Inferior parietal cortex (tissue), 1 donor: ENCODE results near the gene ABHD8.

ENCODE experiments used
- DNase-seq: peaks from one replicate; pipeline ENCODE4 v3.0.0-alpha.2; 2016; ENCODE audit errors: extremely low spot score

Gene ABHD8

GRCh38 chr19:17266026-17266425, 37.2 kb downstream of the ABHD8 start:
- no peak for DNase-seq

- DNase-seq = no peak
Observed at GRCh38 chr19:17264641-17264979, 38.6 kb downstream of the ABHD8 start, which contains the start of gene USHBP1. USHBP1 (minus strand) TSS chr19:17264745; CDS start chr19:17264299, 446 bp downstream.

GRCh38 chr19:17263712-17264640, 39.2 kb downstream of the ABHD8 start:
- no peak for DNase-seq

- no peak for DNase-seq
Observed at GRCh38 chr19:17262557-17262956, 40.7 kb downstream of the ABHD8 start.

GRCh38 chr19:17260842-17261325, 42.3 kb downstream of the ABHD8 start:
- peak; percentile 61 for DNase-seq

GRCh38 chr19:17259934-17260333, 43.3 kb downstream of the ABHD8 start:
- no peak for DNase-seq

GRCh38 chr19:17259118-17259780, 44.0 kb downstream of the ABHD8 start:
- DNase-seq = no peak

- DNase-seq = no peak
Observed at GRCh38 chr19:17256130-17256529, 47.1 kb downstream of the ABHD8 start.

GRCh38 chr19:17255150-17255621, 48.0 kb downstream of the ABHD8 start:
- DNase-seq = no peak

- DNase-seq = no peak
Observed at GRCh38 chr19:17254636-17255035, 48.6 kb downstream of the ABHD8 start.

- DNase-seq = no peak
Observed at GRCh38 chr19:17249887-17250548, 53.2 kb downstream of the ABHD8 start.

GRCh38 chr19:17248011-17248776, 55.0 kb downstream of the ABHD8 start:
- no peak for DNase-seq

GRCh38 chr19:17246681-17247425, 56.4 kb downstream of the ABHD8 start:
- DNase-seq = no peak

GRCh38 chr19:17245535-17245984, 57.7 kb downstream of the ABHD8 start, which contains the start of gene NR2F6:
NR2F6 (minus strand) TSS chr19:17245919; CDS start chr19:17245220, 699 bp downstream.
- DNase-seq = no peak

GRCh38 chr19:17244618-17245534, 58.3 kb downstream of the ABHD8 start:
- no peak for DNase-seq

- no peak for DNase-seq
Observed at GRCh38 chr19:17243830-17244617, 59.2 kb downstream of the ABHD8 start.

GRCh38 chr19:17243211-17243829, 59.9 kb downstream of the ABHD8 start:
- DNase-seq = no peak
